H1 (cell line): Measurements from ENCODE around the gene PCDHA13. TPM values are rescaled to one million over a fixed set of nuclear protein-coding genes. Genes with fewer than 3 reads are reported as not detected.

ENCODE experiments used
- BACH1 ChIP-seq: IDR thresholded peaks from 2 replicates; pipeline ENCODE4 v1.6.1; 2012; ENCODE audit warnings: low read length, improper control_type of control experiment
- CTCF ChIP-seq, 3 experiments: IDR thresholded peaks; 1 replicate in 2 of 3; 2 replicates in 1 of 3; pipeline versions ENCODE4 v1.5.1 to v1.6.1; 2011; ENCODE audit warnings: low read length in 3 of 3, mild to moderate bottlenecking in 3 of 3, inconsistent platforms in 2 of 3, low read depth in 1 of 3, moderate library complexity in 1 of 3; ENCODE audit not compliant: insufficient read depth in 1 of 3; ENCODE audit errors: control extremely low read depth in 1 of 3
- GABPA ChIP-seq: IDR thresholded peaks from 2 replicates; pipeline ENCODE4 v1.6.1; 2011; ENCODE audit warnings: mild to moderate bottlenecking, low read length, moderate library complexity, borderline replicate concordance; ENCODE audit not compliant: insufficient read depth
- KDM1A ChIP-seq: fragments of 200-600, 300-600 bp; sonication (generic); IDR thresholded peaks from 2 replicates; pipeline ENCODE4 v1.7.1; 2016; ENCODE audit warnings: mild to moderate bottlenecking, low read length, borderline replicate concordance
- KDM4A ChIP-seq: IDR thresholded peaks from one replicate; pipeline ENCODE4 v1.7.1; 2012; ENCODE audit warnings: low read depth, mild to moderate bottlenecking, moderate library complexity, low read length, inconsistent platforms; ENCODE audit not compliant: severe bottlenecking
- RAD21 ChIP-seq, 2 experiments: IDR thresholded peaks in 1 of 2; conservative IDR thresholded peaks in 1 of 2; 2 replicates each; pipeline ENCODE4 v1.6.1; 2011; ENCODE audit warnings: low read depth in 2 of 2, low read length in 2 of 2, improper control_type of control experiment in 1 of 2, inconsistent platforms in 1 of 2, mild to moderate bottlenecking in 1 of 2, moderate library complexity in 1 of 2
- TAF1 ChIP-seq: IDR thresholded peaks from 2 replicates; pipeline ENCODE4 v1.6.1; 2011; ENCODE audit warnings: mild to moderate bottlenecking, low read depth, low read length
- TEAD4 ChIP-seq: IDR thresholded peaks from 2 replicates; pipeline ENCODE4 v1.6.1; 2012; ENCODE audit warnings: low read depth, low read length, inconsistent platforms, mixed read lengths
- polyA plus RNA-seq, 7 experiments: library from polyadenylated mRNA; depleted of rRNA in 3 of 7; stranded (reverse) in 5 of 7; unstranded in 2 of 7; fragments of >200 nt in 5 of 7; fragments of 200-250 nt in 2 of 7; gene quantifications; 1 replicate in 5 of 7; 2 replicates in 1 of 7; 4 replicates in 1 of 7; pipeline versions ENCODE4 v1.2.1 to v1.2.3, GENCODE V29; 2011 to 2013; ENCODE audit warnings: missing spikeins in 2 of 7, mixed read lengths in 2 of 7
- total RNA-seq: library from RNA; stranded (reverse); fragmentation: NEBNext Ultra II Directional; extraction: Animal tissue kit (Norgen Biotek cat#: 25700); gene quantifications from 2 replicates; pipeline ENCODE4 v1.2.1, GENCODE V29; 2021

Gene PCDHA13
- total and polyA plus RNA-seq, 2 of the 8 experiments (the other 6 are each of a cell fraction or from before 2014, with no cell fraction given), result 1.2 to 1.3 TPM

DNA sequence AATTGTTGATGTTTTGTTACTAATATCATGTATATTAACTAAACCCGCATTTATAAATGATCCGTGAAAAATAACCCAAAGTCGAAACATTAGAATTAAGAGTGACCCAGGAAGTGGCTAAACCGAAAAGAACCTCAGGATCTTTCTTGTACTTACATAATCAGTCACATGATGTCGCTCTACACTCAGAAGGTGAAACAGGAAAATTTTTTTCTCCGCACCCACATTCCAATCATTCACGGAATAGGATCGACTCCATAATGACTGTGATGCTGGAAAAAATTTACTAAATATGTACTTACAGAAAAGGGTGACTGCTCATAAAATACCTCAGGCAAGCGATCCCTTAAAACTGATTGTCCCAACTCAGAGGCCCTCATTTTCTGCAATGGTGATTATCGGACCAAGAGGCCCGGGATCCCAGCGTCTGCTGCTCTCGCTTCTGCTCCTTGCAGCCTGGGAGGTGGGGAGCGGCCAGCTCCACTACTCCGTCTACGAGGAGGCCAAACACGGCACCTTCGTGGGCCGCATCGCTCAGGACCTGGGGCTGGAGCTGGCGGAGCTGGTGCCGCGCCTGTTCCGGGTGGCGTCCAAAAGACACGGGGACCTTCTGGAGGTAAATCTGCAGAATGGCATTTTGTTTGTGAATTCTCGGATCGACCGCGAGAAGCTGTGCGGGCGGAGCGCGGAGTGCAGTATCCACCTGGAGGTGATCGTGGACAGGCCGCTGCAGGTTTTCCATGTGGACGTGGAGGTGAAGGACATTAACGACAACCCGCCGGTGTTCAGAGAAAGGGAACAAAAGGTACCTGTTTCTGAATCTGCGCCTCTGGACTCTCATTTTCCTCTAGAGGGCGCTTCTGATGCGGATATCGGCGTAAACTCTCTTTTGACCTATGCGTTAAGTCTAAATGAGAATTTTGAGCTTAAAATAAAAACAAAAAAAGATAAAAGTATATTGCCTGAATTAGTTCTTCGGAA is 6.5 kb upstream of the PCDHA13 start, which contains the start of gene PCDHA12 (continued):
- TF ChIP-seq CTCF (IDR thresholded peaks at IDR 0.05; ENCODE audit: control extremely low read depth in 1 of 3, insufficient read depth in 1 of 3, low read depth in 1 of 3, low read length in 3 of 3) (peak in 2 of 3 experiments; percentile 64 to 69; a peak in 3 of 4 replicates), TAF1 (0 out of 2 replicates have a peak, but pooled peaks have one; percentile 25), RAD21 (IDR thresholded peaks at IDR 0.05 in 1 of 2, conservative IDR thresholded peaks at IDR 0.05 in 1 of 2; ENCODE audit: low read depth in 2 of 2, low read length in 2 of 2) (peak; percentile 69 to 73), KDM4A (peak; percentile 53), TEAD4 (peak; percentile 77), BACH1 (no peak), GABPA (no peak), KDM1A (no peak)
